ENCODE data around the gene CCNYL1.

- TF ChIP-seq POLR2AphosphoS5 (IDR thresholded peaks at IDR 0.05; ENCODE audit: borderline replicate concordance, low read depth, low read length) (no peak), FOXP2 (optimal IDR thresholded peaks at IDR 0.05; ENCODE audit: control extremely low read depth, extremely low read length, insufficient read depth) (no peak)
Measured at GRCh38 chr2:207722773-207723424, 11.5 kb downstream of the CCNYL1 start.
